ENCODE results near the gene HMOX2.

Gene HMOX2

GRCh38 chr16:4517812-4518680, 41.8 kb downstream of the HMOX2 start:
- no peak for DNase-seq (ENCODE audit: low read depth)
- in situ Hi-C loops (cut with HindIII; ENCODE audit: low sequenced_read_pairs) = loop anchor here (25.0 kb wide), 1 partner anchor 119 kb away; no protein-coding TSS in a partner anchor
- peak; percentile 71 for TF ChIP-seq CTCF (IDR thresholded peaks at IDR 0.05; ENCODE audit: low read depth, low read length, missing control alignments)

GRCh38 chr16:4519274-4520058, 43.3 kb downstream of the HMOX2 start:
- H3K4me3 ChIP-seq (ENCODE audit: low read depth, low read length) = no peak overlapping the region
- in situ Hi-C loops (cut with HindIII; ENCODE audit: low sequenced_read_pairs) = loop anchor here (25.0 kb wide), 1 partner anchor 118 kb away; no protein-coding TSS in a partner anchor
- TF ChIP-seq CTCF (IDR thresholded peaks at IDR 0.05; ENCODE audit: low read depth, low read length, missing control alignments) = no peak
- no peak for DNase-seq (ENCODE audit: low read depth)

More at GRCh38 chr16:4517812-4518680, 41.8 kb downstream of the HMOX2 start:
- no peak overlapping the region for H3K4me3 ChIP-seq (ENCODE audit: low read depth, low read length)

- TF ChIP-seq CTCF (IDR thresholded peaks at IDR 0.05; ENCODE audit: low read depth, low read length, missing control alignments) = no peak
- DNase-seq (ENCODE audit: low read depth) = no peak
Measured at GRCh38 chr16:4520913-4521312, 44.7 kb downstream of the HMOX2 start.

GRCh38 chr16:4522051-4522581, 45.9 kb downstream of the HMOX2 start:
- DNase-seq (ENCODE audit: low read depth) = no peak
- TF ChIP-seq CTCF (IDR thresholded peaks at IDR 0.05; ENCODE audit: low read depth, low read length, missing control alignments) = no peak
- no peak overlapping the region for H3K4me3 ChIP-seq (ENCODE audit: low read depth, low read length)
- in situ Hi-C loops (cut with HindIII; ENCODE audit: low sequenced_read_pairs) = loop anchor here (25.0 kb wide), 1 partner anchor 115 kb away; no protein-coding TSS in a partner anchor

More at GRCh38 chr16:4520913-4521312, 44.7 kb downstream of the HMOX2 start:
- in situ Hi-C loops (cut with HindIII; ENCODE audit: low sequenced_read_pairs) = loop anchor here (25.0 kb wide), 1 partner anchor 116 kb away; no protein-coding TSS in a partner anchor
- H3K4me3 ChIP-seq (ENCODE audit: low read depth, low read length) = no peak overlapping the region

GRCh38 chr16:4523686-4524085, 47.5 kb downstream of the HMOX2 start:
- no peak for DNase-seq (ENCODE audit: low read depth)
- TF ChIP-seq CTCF (IDR thresholded peaks at IDR 0.05; ENCODE audit: low read depth, low read length, missing control alignments) = no peak
- in situ Hi-C loops (cut with HindIII; ENCODE audit: low sequenced_read_pairs) = loop anchor here (25.0 kb wide), 1 partner anchor 114 kb away; no protein-coding TSS in a partner anchor
- H3K4me3 ChIP-seq (ENCODE audit: low read depth, low read length) = no peak overlapping the region

GRCh38 chr16:4524571-4524970, 48.4 kb downstream of the HMOX2 start:
- in situ Hi-C loops (cut with HindIII; ENCODE audit: low sequenced_read_pairs) = loop anchor here (25.0 kb wide), 1 partner anchor 113 kb away; no protein-coding TSS in a partner anchor
- H3K4me3 ChIP-seq (ENCODE audit: low read depth, low read length) = no peak overlapping the region
- no peak for TF ChIP-seq CTCF (IDR thresholded peaks at IDR 0.05; ENCODE audit: low read depth, low read length, missing control alignments)
- DNase-seq (ENCODE audit: low read depth) = no peak

Measured in astrocyte of the cerebellum (primary cell).